Central memory CD8-positive, alpha-beta T cell (primary cell): ENCODE measurements around the gene MTARC2.

Experiments used
- ATAC-seq: fragments of 150-1000 bp; cut with Tn5 transposase; replicated peaks from 2 replicates; pipeline ENCODE4 v1.10.0; 2022; ENCODE audit warnings: mild to moderate bottlenecking, moderate FRiP score, moderate number of reproducible peaks; ENCODE audit not compliant: poor library complexity, severe bottlenecking; ENCODE audit errors: extremely low read depth
- DNase-seq, 2 donors: peaks; one replicate each; pipeline ENCODE4 v3.0.0; 2021; ENCODE audit warnings: low spot score in 2 of 2
- H3K27ac Mint-ChIP-seq: one replicate; pipeline ENCODE4 v1.8.0; 2022; ENCODE audit warnings: low read depth, mild to moderate bottlenecking, moderate library complexity, mixed read lengths
- H3K27me3 Mint-ChIP-seq: one replicate; pipeline ENCODE4 v1.8.0; 2022; ENCODE audit warnings: mixed read lengths
- H3K36me3 Mint-ChIP-seq: one replicate; pipeline ENCODE4 v1.8.0; 2022; ENCODE audit warnings: mild to moderate bottlenecking, moderate library complexity, mixed read lengths; ENCODE audit not compliant: insufficient read depth
- H3K4me1 Mint-ChIP-seq: one replicate; pipeline ENCODE4 v1.8.0; 2022; ENCODE audit warnings: mixed read lengths
- H3K4me3 Mint-ChIP-seq: one replicate; pipeline ENCODE4 v1.8.0; 2022; ENCODE audit warnings: mild to moderate bottlenecking, moderate library complexity, mixed read lengths
- H3K9me3 Mint-ChIP-seq: one replicate; pipeline ENCODE4 v1.8.0; 2022; ENCODE audit warnings: mixed read lengths

Gene MTARC2

DNA sequence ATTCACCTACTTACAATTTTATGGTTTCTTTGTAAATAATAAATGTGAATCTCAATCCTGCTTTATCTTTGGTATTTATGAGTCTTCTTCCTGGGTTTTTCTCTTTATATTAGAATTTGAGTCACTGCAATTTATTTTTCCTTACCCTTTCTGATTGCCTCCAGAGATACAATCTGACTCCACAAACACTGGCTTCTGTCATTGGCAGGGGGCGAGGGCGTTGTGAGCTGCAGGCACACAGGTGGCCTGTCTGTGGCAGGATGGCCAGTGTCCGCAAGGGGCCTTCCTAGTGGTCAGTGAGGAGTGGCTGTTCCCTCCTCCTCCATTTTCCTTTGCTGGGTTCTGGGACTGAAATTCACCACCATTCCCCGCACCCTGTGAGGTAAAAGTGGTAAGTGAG, 36.6 kb downstream of the MTARC2 start:
- H3K4me1 Mint-ChIP-seq, result no peaks in the 10 kb centered on the region
- H3K9me3 Mint-ChIP-seq, result no peaks in the 10 kb centered on the region
- ATAC-seq (no peak), DNase-seq (no peak)
- peaks cover 45% of the 10 kb centered on the region for H3K27me3 Mint-ChIP-seq
- no peaks in the 10 kb centered on the region for H3K36me3 Mint-ChIP-seq
- H3K4me3 Mint-ChIP-seq, result no peak overlapping the region
- no peak overlapping the region for H3K27ac Mint-ChIP-seq

- ATAC-seq (no peak), DNase-seq (no peak)
- Mint-ChIP-seq H3K4me1 (no peaks in the 10 kb centered on the region), H3K4me3 (no peak overlapping the region), H3K27ac (no peak overlapping the region), H3K36me3 (no peaks in the 10 kb centered on the region), H3K9me3 (no peaks in the 10 kb centered on the region), H3K27me3 (peaks cover 45% of the 10 kb centered on the region)
Observed at GRCh38 chr1:220785166-220786056, 37.3 kb downstream of the MTARC2 start.

- no peak overlapping the region for H3K4me3 Mint-ChIP-seq
- no peak for DNase-seq
- ATAC-seq, result no peak
- no peak overlapping the region for H3K27ac Mint-ChIP-seq
- peaks cover 45% of the 10 kb centered on the region for H3K27me3 Mint-ChIP-seq
- no peaks in the 10 kb centered on the region for H3K4me1 Mint-ChIP-seq
- no peaks in the 10 kb centered on the region for H3K36me3 Mint-ChIP-seq
- no peaks in the 10 kb centered on the region for H3K9me3 Mint-ChIP-seq
Observed at GRCh38 chr1:220786057-220786336, 37.9 kb downstream of the MTARC2 start.

DNA sequence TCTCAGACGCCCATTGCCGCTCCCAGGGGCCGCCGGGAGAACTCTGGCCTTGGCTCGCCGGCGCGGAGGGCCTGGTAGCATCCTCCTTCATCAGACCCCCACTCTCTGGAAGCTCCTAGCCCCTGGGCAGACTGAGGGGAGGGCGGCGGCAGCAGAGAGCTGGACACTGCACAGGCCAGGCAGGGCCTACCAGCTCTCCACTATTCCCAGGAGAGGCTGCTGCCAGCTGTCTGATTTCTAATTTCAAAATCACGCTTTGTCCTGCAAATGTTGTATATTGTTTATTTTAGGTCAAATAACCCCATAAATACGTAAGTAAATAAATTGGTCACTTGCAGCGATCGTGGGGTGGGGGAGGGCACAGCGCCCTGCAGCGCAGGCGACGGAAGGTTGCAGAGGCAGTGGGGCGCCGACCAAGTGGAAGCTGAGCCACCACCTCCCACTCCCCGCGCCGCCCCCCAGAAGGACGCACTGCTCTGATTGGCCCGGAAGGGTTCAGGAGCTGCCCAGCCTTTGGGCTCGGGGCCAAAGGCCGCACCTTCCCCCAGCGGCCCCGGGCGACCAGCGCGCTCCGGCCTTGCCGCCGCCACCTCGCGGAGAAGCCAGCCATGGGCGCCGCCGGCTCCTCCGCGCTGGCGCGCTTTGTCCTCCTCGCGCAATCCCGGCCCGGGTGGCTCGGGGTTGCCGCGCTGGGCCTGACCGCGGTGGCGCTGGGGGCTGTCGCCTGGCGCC, 38.4 kb downstream of the MTARC2 start, which contains the start of gene MTARC1:
TSS of gene MTARC1 (plus strand) at position 577 of the 732 bp plus-strand sequence. CDS start at position 609, 32 bp downstream.
- no peaks in the 10 kb centered on the region for H3K4me1 Mint-ChIP-seq
- no peak for ATAC-seq

DNA sequence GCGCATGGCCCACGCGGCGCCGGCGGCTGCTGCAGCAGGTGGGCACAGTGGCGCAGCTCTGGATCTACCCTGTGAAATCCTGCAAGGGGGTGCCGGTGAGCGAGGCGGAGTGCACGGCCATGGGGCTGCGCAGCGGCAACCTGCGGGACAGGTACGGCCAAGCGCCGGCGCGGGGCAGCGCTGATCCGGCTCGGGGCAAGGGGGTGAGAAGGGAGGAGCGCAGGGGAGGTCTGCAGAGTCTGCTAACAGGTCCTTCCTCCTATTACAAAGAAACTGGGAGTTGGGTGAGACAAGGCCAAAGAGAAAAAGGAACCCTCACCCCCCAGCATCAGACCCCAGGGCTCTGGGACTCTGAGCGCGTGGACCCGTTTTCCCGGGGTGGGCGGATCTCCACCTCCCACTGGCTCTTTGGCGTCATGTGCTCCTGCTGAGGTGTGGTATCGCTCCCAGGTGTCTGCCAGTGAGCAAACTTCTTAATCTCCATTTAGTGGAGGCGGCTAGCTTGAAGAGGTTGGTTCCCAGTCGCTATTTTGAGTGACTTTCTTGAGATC, 39.0 kb downstream of the MTARC2 start:
- ATAC-seq (no peak), DNase-seq (no peak)
- Mint-ChIP-seq H3K4me1 (no peaks in the 10 kb centered on the region), H3K27ac (no peak overlapping the region), H3K36me3 (no peaks in the 10 kb centered on the region), H3K4me3 (no peak overlapping the region), H3K27me3 (peaks cover 45% of the 10 kb centered on the region), H3K9me3 (no peaks in the 10 kb centered on the region)

More for the DNA sequence above, 38.4 kb downstream of the MTARC2 start, which contains the start of gene MTARC1:
- peaks cover 45% of the 10 kb centered on the region for H3K27me3 Mint-ChIP-seq
- no peak within 1 kb of the TSS for H3K4me3 Mint-ChIP-seq
- no peak within 1 kb of the TSS for H3K27ac Mint-ChIP-seq
- no peak for DNase-seq
- H3K9me3 Mint-ChIP-seq, result no peaks in the 10 kb centered on the region
- H3K36me3 Mint-ChIP-seq, result no peaks in the 10 kb centered on the region

DNA sequence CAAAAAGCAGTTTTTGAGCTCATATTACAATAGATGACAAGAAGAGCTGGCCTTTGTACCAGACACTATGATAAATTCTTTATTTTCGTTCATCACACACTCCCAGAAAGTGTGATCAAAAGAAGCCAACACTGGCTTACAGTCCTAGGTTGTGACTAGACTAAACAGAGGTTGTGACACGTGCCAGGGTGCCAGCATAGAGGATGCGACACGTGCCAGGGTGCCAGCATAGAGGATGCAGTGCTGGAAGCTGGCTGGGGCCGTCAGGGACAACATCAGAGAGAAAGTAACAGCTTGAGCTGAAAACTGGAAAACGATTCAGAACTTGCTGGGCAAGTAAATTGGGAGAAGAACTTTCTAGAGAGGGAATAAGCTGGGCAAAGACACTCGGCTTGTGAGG, 40.8 kb downstream of the MTARC2 start:
- no peaks in the 10 kb centered on the region for H3K4me1 Mint-ChIP-seq
- no peaks in the 10 kb centered on the region for H3K9me3 Mint-ChIP-seq
- no peak overlapping the region for H3K27ac Mint-ChIP-seq
- H3K4me3 Mint-ChIP-seq, result no peak overlapping the region
- DNase-seq (no peak), ATAC-seq (no peak)
- peaks cover 2% of the 10 kb centered on the region for H3K36me3 Mint-ChIP-seq
- peaks cover 38% of the 10 kb centered on the region for H3K27me3 Mint-ChIP-seq

DNA sequence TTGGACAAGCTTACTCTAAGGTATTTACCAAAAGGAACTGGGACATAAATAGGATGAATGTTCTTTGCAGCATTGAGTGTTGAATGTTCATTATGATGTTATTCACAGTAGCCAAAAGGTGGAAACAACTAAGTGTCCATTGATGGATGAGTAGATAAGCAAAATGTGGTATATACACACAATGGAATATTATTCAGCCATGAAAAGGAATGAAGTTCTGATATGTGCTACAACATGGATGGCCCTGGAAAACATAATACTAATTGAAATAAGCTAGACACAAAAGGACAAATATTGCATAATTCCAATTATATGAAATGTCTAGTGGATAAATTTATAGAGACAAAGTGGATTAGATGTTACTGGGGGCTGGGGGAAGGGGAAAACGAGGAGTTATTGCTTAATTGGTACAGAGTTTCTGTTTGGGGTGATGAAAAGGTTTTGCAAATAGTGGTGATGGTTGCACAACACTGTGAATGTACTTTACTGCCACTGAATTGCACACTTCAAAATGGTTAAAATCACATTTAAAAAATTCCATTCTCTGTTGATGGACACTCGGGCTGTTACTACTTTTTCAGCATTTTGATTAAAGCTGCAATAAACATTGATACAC, 41.5 kb downstream of the MTARC2 start:
- no peak overlapping the region for H3K27ac Mint-ChIP-seq
- no peak overlapping the region for H3K4me3 Mint-ChIP-seq
- no peaks in the 10 kb centered on the region for H3K9me3 Mint-ChIP-seq
- ATAC-seq (no peak), DNase-seq (no peak)
- no peaks in the 10 kb centered on the region for H3K4me1 Mint-ChIP-seq
- peaks cover 2% of the 10 kb centered on the region for H3K36me3 Mint-ChIP-seq
- peaks cover 31% of the 10 kb centered on the region for H3K27me3 Mint-ChIP-seq

GRCh38 chr1:220791285-220791684, 43.2 kb downstream of the MTARC2 start:
- ATAC-seq (no peak), DNase-seq (no peak)
- Mint-ChIP-seq H3K4me1 (no peaks in the 10 kb centered on the region), H3K36me3 (peaks cover 2% of the 10 kb centered on the region), H3K9me3 (no peaks in the 10 kb centered on the region), H3K27ac (no peak overlapping the region), H3K27me3 (peaks cover 14% of the 10 kb centered on the region), H3K4me3 (no peak overlapping the region)

DNA sequence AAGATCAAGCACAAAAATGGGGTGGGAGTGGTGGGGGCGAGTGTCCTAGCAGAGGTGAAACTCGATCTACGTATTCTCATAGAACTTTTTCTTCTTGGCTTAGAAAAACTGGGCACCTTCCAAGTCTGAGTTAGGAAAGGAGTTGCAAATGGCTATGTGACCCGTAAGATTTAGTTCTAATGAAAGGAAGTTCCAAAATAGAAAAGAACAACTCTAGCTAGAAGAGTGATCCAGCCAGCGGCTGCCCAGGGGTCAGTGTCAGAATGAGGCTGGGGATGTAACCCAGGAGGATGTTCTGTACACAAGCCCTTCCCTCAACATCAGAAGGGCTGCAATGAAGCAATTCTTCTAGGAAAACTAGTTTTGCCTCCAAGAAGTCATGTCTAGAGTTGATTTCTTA, 43.8 kb downstream of the MTARC2 start:
- Mint-ChIP-seq H3K9me3 (no peaks in the 10 kb centered on the region), H3K27me3 (peaks cover 12% of the 10 kb centered on the region), H3K4me3 (no peak overlapping the region), H3K4me1 (no peaks in the 10 kb centered on the region), H3K27ac (no peak overlapping the region), H3K36me3 (peaks cover 2% of the 10 kb centered on the region)
- no peak for ATAC-seq
- no peak for DNase-seq

GRCh38 chr1:220796530-220796929, 48.4 kb downstream of the MTARC2 start:
- ATAC-seq (no peak), DNase-seq (no peak)
- H3K4me3 Mint-ChIP-seq, result no peak overlapping the region
- H3K27me3 Mint-ChIP-seq, result peaks cover 6% of the 10 kb centered on the region
- H3K36me3 Mint-ChIP-seq, result peaks cover 2% of the 10 kb centered on the region
- H3K27ac Mint-ChIP-seq, result no peak overlapping the region
- no peaks in the 10 kb centered on the region for H3K4me1 Mint-ChIP-seq
- no peaks in the 10 kb centered on the region for H3K9me3 Mint-ChIP-seq

- no peaks in the 10 kb centered on the region for H3K4me1 Mint-ChIP-seq
- DNase-seq, result no peak
Observed at GRCh38 chr1:220797044-220797443, 48.9 kb downstream of the MTARC2 start.

DNA sequence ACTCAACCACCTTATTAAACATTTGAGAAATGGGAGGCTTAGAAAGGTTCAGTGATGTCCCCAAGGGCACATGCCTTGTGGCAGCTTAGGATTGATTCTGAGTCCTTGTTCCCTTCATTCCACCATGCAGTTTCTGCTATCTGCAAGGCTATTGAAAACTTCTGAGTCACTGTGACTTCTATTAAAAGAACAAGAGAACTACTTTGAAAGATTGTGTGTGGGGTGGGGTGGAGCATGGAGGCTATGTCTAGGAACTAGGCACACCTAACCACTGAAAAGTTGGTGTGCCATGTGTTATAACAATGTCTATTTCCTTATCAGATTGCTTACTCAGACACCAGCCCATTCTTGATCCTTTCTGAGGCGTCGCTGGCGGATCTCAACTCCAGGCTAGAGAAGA, 49.4 kb downstream of the MTARC2 start:
- no peak for ATAC-seq

More at GRCh38 chr1:220797044-220797443, 48.9 kb downstream of the MTARC2 start:
- Mint-ChIP-seq H3K9me3 (no peaks in the 10 kb centered on the region), H3K4me3 (no peak overlapping the region), H3K36me3 (peaks cover 2% of the 10 kb centered on the region), H3K27ac (no peak overlapping the region), H3K27me3 (peaks cover 11% of the 10 kb centered on the region)
- no peak for ATAC-seq

More for the DNA sequence above, 49.4 kb downstream of the MTARC2 start:
- H3K4me3 Mint-ChIP-seq, result no peak overlapping the region
- peaks cover 16% of the 10 kb centered on the region for H3K27me3 Mint-ChIP-seq
- peaks cover 2% of the 10 kb centered on the region for H3K36me3 Mint-ChIP-seq
- H3K9me3 Mint-ChIP-seq, result no peaks in the 10 kb centered on the region
- H3K27ac Mint-ChIP-seq, result no peak overlapping the region
- DNase-seq, result no peak
- no peaks in the 10 kb centered on the region for H3K4me1 Mint-ChIP-seq
